HUDEP-2 (cell line): Measurements from ENCODE around the gene TRMT1.

Experiments
- DNase-seq, 76 experiments: peaks; one replicate each; lab custom pipeline; 2025; ENCODE audit not compliant: unreplicated experiment in 76 of 76; lab: John Stamatoyannopoulos, UW

The TRMT1 gene

DNA sequence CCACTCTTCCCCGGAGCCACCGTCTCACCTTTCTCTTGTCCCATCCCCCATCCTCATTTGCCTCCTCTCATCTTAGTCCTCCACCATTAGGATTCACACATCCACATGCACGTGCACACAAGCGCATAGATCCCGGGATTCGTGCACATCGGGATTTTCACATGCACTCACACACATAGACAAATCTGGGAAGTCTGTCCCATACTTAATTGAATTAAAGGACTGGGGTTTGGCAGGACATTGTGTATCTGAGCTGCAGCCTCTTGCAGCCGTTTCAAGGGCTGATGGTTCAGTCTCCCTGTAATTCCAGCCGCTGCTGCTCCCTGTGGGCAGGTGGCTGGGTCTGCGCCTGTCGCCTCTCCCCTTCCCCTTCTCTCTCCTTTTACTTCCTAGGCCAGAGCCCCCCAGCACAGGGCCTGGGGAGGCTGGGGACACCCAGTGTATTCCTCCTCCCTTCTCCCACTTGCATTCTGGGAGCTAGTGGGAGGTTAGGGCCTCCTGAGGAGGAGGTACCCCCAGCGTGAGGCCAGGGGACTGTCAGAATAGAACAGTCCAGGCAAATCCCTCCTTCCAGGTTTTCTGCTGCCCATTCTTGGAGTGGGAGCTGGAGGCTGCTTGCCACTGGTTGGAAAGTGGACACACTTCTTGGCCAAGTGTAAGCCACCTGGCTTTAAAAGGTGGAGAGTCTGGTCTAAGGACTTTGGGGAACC is 57.4 kb downstream of the TRMT1 start:
- no peak for DNase-seq

DNA sequence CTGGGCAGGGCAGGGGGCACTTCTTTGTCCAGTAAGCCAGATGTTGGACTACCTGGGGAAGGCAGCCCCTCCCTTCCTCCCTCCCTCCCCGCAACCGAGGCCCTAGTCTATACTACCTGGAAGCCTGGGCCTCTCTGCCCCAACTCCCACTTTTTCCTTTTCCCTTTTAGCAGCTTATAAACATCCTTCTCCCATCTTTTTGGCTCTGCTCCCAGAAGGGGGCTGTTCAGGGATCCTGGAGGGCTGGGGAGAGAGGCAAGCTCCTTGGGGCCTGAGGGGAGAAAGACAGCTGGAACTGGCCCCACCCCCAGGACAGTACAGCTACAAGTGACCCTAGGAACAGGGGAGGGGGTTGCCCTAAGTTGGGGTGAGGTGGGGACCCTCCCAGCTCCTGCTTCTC is 58.8 kb downstream of the TRMT1 start:
- DNase-seq = no peak

DNA sequence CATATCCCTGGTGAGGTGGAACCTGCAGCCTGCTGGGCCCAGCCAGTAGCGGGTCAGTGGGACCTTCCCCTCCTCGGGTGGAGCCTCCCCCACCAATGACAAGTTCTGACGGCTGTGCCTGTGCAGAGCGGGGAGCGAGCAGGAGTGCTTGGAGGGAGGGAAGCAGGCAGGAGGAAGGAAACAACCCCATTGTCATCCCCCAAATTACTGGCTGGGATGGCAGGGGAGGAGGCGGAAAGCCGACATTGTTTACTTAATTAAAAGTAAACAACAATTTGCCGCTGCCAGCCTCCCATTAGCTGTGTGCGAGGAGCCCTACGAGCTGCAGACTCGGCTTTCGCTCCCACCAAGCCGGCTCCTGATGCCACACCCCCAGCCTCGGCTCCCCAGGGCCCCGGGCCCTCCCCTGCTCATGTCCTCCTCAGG is 59.4 kb downstream of the TRMT1 start:
- DNase-seq = no peak

DNA sequence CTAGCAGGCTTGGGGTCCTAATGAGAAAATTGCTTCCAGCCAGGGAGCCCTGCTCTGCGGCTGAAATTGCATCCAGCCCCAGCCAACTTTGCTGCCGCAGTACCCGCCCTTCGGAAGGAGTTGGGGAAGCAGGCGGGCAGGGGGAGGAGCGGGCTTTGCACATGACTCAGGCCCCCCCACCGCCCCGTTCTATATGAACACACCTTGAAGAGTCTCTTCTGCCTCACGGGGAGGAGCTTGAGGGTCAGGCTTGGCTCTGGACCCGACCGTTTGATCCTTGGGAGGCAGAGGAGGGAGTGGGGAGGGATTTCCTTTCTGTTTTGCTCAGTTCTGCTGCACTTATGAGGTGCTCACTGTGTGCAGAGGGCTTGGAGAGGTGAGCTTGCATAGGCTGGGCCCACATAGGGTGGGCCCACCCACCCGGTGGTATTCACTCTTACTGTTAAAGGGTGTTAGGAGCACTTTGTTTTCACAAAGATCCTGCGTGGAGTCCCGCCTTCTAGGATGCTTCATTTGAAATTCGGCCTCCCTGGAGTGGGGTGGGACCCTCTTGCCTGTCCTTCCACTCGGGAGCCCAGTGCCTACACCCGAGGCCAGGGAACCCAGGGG is 60.4 kb downstream of the TRMT1 start:
- DNase-seq = no peak

DNA sequence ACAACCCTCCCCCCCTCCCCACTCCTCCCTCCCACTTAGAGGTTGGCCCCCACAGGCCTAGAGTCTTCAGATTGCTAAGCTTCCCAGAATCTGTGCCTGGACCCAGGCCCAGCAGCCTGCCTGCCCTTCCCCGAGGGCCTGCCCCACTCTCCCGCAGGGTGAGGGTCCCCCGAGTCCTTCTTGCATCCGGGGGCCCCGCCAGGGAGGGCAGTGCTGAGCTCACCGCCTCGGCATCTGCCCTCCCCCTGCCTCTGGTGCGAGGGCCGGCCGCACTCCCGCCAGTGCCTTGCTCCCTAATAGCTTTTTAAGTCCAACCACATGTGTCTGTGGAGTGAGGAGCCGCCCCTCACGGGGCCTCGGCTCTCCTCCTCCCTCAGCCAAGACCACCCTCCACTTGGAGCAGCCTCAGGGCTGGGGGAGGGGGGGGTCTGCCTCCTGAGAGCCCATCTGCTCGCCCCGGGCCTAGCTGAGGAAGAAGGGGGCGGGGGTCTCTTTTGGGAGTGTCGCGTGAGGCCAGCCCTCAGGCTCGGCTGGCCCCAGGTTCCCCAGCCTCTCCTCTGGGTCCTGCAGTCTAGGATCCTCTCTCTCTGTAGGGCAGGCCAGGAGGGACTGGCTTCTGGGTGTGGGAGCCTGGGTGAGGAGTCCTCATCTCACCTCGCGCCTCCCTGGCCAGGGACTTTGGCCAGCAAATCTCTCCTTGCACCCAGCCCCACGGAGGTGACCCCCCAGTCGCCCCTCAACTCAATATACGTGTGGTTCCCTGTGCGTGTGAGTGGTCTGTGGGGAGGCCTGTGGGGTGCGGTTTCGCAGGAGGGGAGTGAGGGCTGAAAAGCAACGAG is 61.1 kb downstream of the TRMT1 start:
- DNase-seq = no peak
